Inflammatory macrophage (primary cell): ENCODE measurements around the gene OR8S1.

Experiments used
- DNase-seq, 2 donors: peaks; one replicate each; pipeline ENCODE4 v3.0.0-alpha.2; 2020 to 2022

Gene OR8S1

GRCh38 chr12:48556631-48557030, 31.2 kb downstream of the OR8S1 start:
- DNase-seq: no peak

GRCh38 chr12:48557919-48558318, 32.5 kb downstream of the OR8S1 start:
- DNase-seq: no peak

- DNase-seq: no peak
Measured at GRCh38 chr12:48567731-48568130, 42.3 kb downstream of the OR8S1 start.

GRCh38 chr12:48569946-48570345, 44.5 kb downstream of the OR8S1 start, which contains the start of gene LALBA:
TSS of gene LALBA (minus strand) at chr12:48570046. CDS start at chr12:48570020, 26 bp downstream.
- DNase-seq: no peak

- DNase-seq: no peak
Measured at GRCh38 chr12:48572326-48572725, 46.9 kb downstream of the OR8S1 start.
